Activated CD4-positive, alpha-beta T cell treated with anti-CD3 and anti-CD28 coated beads, Interleukin-2, amount 50 U/mL, for 24 hours (primary cell): ENCODE measurements around the gene TPRG1L.

Source experiments
- DNase-seq, 2 donors: peaks; one replicate each; pipeline ENCODE4 v3.0.0-alpha.2; 2020; ENCODE audit warnings: low read depth in 1 of 2, low spot score in 1 of 2

Gene TPRG1L

GRCh38 chr1:3677484-3677883, 52.7 kb downstream of the TPRG1L start:
- no peak for DNase-seq

GRCh38 chr1:3678361-3679097, 53.7 kb downstream of the TPRG1L start:
- no peak for DNase-seq

DNA sequence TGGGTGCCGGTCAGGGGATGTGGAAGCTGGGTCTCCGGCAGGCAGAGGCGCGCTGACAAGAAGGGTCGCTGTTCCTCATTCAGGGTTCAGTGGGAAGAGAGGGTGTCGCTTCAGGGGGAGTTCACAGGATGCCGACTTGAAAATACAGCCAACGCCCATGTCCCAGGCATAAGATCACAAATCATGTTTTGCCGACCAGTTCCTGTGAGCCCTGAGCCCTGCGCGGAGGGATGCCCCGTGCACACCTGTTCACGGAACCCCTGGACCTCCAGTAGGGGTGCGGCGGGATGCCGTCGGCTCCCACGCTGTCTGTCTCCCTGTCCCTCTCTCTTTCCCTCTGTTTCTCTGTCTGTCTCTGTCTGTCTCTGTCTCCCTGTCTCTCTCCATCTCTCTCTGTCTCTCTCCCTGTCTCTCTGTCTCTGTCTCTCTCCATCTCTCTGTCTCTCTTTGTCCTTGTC, 54.3 kb downstream of the TPRG1L start:
- DNase-seq, result no peak
